Loucy (cell line): Measurements from ENCODE around the gene ARRDC3.

Experiments
- H2AFZ ChIP-seq: fragments of 200-600 bp; sonication (generic); 2 replicates; pipeline ENCODE4 v1.6.0; 2016; ENCODE audit warnings: antibody characterized with exemption, mild to moderate bottlenecking, low read length, moderate library complexity
- H3F3A ChIP-seq: fragments of 200-600 bp; 2 replicates; pipeline ENCODE4 v1.6.0; 2016; ENCODE audit warnings: antibody characterized with exemption, low read depth, mild to moderate bottlenecking
- H3K27me3 ChIP-seq: fragments of 200-600 bp; sonication (generic); 2 replicates; pipeline ENCODE4 v1.6.1; 2014; ENCODE audit warnings: low read length, mild to moderate bottlenecking; ENCODE audit not compliant: insufficient read depth, poor library complexity, severe bottlenecking
- H3K36me3 ChIP-seq: fragments of 200-600 bp; sonication (generic); 2 replicates; pipeline ENCODE4 v1.6.1; 2016; ENCODE audit warnings: low read length; ENCODE audit not compliant: insufficient read depth
- H3K4me1 ChIP-seq: fragments of 200-600 bp; sonication (generic); 2 replicates; pipeline ENCODE4 v1.5.1; 2014; ENCODE audit warnings: low read length, mild to moderate bottlenecking; ENCODE audit not compliant: insufficient read depth, poor library complexity, severe bottlenecking
- H3K4me2 ChIP-seq: fragments of 200-600 bp; sonication (generic); 2 replicates; pipeline ENCODE4 v1.6.0; 2014; ENCODE audit warnings: antibody characterized with exemption, low read length, low read depth, mild to moderate bottlenecking; ENCODE audit not compliant: poor library complexity, severe bottlenecking
- H3K4me3 ChIP-seq: fragments of 200-600 bp; sonication (generic); 2 replicates; pipeline ENCODE4 v1.5.1; 2014; ENCODE audit warnings: low read length, mild to moderate bottlenecking, mixed read lengths; ENCODE audit not compliant: poor library complexity, severe bottlenecking
- H3K79me2 ChIP-seq: fragments of 200-600 bp; sonication (generic); 2 replicates; pipeline ENCODE4 v1.6.1; 2014; ENCODE audit warnings: low read length; ENCODE audit not compliant: insufficient read depth
- H3K9ac ChIP-seq: fragments of 200-600 bp; sonication (generic); 2 replicates; pipeline ENCODE4 v1.6.0; 2014; ENCODE audit warnings: mild to moderate bottlenecking, low read depth, low read length, moderate library complexity; ENCODE audit not compliant: poor library complexity, severe bottlenecking
- H3K9me2 ChIP-seq: fragments of 200-600 bp; sonication (generic); replicated peaks from 2 replicates; pipeline ENCODE4 v1.6.1; 2016; ENCODE audit warnings: low read depth, low read length, mixed read lengths
- H3K9me3 ChIP-seq: fragments of 200-600 bp; sonication (generic); 2 replicates; pipeline ENCODE4 v1.6.1; 2014; ENCODE audit warnings: mild to moderate bottlenecking, antibody characterized with exemption, low read length, low read depth; ENCODE audit not compliant: insufficient read depth
- H4K20me1 ChIP-seq: fragments of 200-600 bp; sonication (generic); 2 replicates; pipeline ENCODE4 v1.6.0; 2014; ENCODE audit warnings: antibody characterized with exemption, low read length, mild to moderate bottlenecking; ENCODE audit not compliant: insufficient read depth, poor library complexity, severe bottlenecking
- CTCF ChIP-seq: fragments of 200-600 bp; sonication (generic); conservative IDR thresholded peaks from 2 replicates; pipeline ENCODE4 v1.5.1; 2014; ENCODE audit warnings: mild to moderate bottlenecking, antibody characterized with exemption, low read length
- EZH2phosphoT487 ChIP-seq: fragments of 200-600 bp; IDR thresholded peaks from 2 replicates; pipeline ENCODE4 v1.6.1; 2018; ENCODE audit warnings: antibody characterized with exemption, mild to moderate bottlenecking, moderate library complexity, borderline replicate concordance

ARRDC3 gene

GRCh38 chr5:91383027-91383955, at the start of gene ARRDC3:
Gene ARRDC3, minus strand, starts transcription at chr5:91383317. Its CDS starts 225 bp downstream, at chr5:91383092.
- Histone ChIP-seq H3K4me1 (peaks cover 14% of the 10 kb centered on the region), H3K4me2 (peak within 1 kb of the TSS; percentile 98), H3K36me3 (no peaks in the 10 kb centered on the region), H3K9me3 (no peaks in the 10 kb centered on the region), H4K20me1 (no peaks in the 10 kb centered on the region), H2AFZ (peak within 1 kb of the TSS; percentile 88), H3F3A (no peaks in the 10 kb centered on the region), H3K27me3 (no peaks in the 10 kb centered on the region), H3K9ac (peak within 1 kb of the TSS; percentile 100), H3K79me2 (peaks cover 33% of the 10 kb centered on the region), H3K9me2 (no peaks in the 10 kb centered on the region), H3K4me3 (peak within 1 kb of the TSS; percentile 96)
- TF ChIP-seq EZH2phosphoT487 (no peak), CTCF (no peak)

GRCh38 chr5:91430949-91431348, 47.8 kb upstream of the ARRDC3 start:
- Histone ChIP-seq H3K9ac (no peak overlapping the region), H3K27me3 (no peaks in the 10 kb centered on the region), H3K4me1 (no peaks in the 10 kb centered on the region), H3K9me3 (no peaks in the 10 kb centered on the region), H3K9me2 (no peaks in the 10 kb centered on the region), H4K20me1 (no peaks in the 10 kb centered on the region), H3K36me3 (no peaks in the 10 kb centered on the region), H2AFZ (no peak overlapping the region), H3K79me2 (no peaks in the 10 kb centered on the region), H3K4me2 (no peak overlapping the region), H3K4me3 (no peak overlapping the region), H3F3A (no peaks in the 10 kb centered on the region)
- TF ChIP-seq EZH2phosphoT487 (no peak), CTCF (no peak)

GRCh38 chr5:91424638-91425436, 41.7 kb upstream of the ARRDC3 start:
- Histone ChIP-seq H4K20me1 (no peaks in the 10 kb centered on the region), H3F3A (no peaks in the 10 kb centered on the region), H3K4me3 (no peak overlapping the region), H3K4me1 (no peaks in the 10 kb centered on the region), H3K9me2 (no peaks in the 10 kb centered on the region), H3K9me3 (no peaks in the 10 kb centered on the region), H3K79me2 (no peaks in the 10 kb centered on the region), H3K27me3 (no peaks in the 10 kb centered on the region), H2AFZ (no peak overlapping the region), H3K36me3 (no peaks in the 10 kb centered on the region), H3K9ac (no peak overlapping the region), H3K4me2 (no peak overlapping the region)
- TF ChIP-seq EZH2phosphoT487 (no peak), CTCF (no peak)
